DMS53 treated with DMSO at 0.1 percent for 48 hours (cell line): ENCODE results near the gene ALDH1B1.

Experiments used
- DNase-seq: peaks from one replicate; lab custom pipeline; 2025; ENCODE audit not compliant: unreplicated experiment; lab: John Stamatoyannopoulos, UW

The ALDH1B1 gene

DNA sequence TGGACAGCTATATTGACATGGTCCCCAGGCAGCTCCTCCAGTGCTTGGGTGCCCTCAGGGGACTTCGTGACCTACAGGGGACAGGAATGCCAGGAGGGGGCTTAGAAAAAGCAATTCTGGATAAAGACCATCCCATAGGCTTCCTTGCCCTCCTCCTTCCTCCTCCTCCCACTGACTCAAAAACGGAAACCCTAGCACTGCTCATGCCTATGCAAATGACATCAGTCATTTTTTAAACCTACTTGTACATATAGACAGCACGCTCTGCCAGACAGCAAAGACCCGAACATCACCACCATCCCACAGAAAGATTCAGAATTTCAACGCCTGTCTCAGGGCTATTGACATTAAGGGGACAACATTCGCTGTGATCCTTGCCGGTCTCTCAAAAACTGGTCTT lies 20.8 kb downstream of the ALDH1B1 start:
- no peak for DNase-seq

DNA sequence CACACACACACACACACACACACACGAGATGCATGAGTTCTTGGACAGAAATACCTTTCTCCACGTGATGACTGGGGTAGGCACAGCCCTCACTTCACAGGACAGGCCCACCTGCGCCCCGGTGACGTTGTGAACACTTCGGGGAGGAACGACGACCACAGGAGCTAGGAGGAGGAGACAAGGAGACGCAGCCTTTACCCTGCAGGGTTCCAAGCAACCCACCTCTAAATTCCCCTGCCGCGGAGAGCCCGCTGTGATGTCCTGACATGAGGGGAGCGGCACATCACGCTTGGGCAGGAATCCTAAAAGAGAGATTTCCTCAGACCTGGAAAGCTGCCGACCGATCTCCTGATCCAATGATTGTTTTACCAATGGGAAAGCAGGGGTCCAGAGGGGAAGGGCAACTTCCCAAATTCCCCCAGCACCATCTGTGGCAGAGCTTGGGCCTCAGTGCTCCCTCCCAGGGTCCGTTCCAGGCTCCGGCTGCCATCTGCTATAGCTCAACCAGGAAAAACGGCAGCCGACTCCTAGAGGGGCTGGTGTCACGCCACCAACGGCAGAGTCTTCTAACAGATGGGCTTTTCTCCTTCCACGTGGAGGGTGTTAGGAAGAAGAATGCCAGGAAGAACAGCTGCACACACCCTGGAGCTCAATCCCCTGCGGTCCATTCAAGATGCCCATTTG lies 21.7 kb downstream of the ALDH1B1 start:
- no peak for DNase-seq

DNA sequence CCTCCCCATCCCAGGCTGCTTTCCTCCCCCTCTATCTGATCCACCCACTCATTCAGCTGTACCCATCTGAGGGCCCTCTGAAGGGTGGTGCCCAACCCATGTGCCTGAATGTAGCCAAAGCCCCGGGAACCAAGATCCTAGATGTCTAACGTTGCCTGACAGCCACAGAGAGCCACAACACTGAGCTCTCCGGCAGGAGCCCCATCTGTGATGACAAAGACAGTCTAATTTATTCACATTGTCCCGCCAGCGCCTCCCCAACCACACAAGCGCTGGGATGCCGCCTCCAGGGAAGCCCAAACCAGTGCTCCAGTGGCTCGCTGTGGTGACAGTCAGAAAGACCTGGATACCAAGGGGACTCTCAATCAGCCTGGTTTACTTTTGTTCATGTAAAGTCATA lies 23.4 kb downstream of the ALDH1B1 start:
- no peak for DNase-seq

DNA sequence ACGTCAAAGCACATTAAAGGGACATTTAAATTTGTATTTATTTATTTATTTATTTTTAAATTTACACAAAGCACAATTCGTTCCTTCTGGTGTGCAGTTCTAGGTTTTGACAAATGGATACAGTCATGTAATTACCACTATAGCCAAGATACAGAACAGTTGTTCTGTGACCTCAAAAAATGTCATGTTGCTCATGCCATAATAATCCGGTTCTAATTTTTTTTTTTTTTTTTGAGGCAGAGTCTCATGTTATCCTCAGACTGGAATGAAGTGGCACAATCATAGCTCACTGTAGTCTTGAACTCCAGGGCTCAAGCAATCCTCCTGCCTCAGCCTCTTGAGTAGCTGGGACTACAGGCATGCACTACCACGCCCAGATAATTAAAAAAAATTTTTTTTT lies 24.0 kb downstream of the ALDH1B1 start:
- DNase-seq: no peak

DNA sequence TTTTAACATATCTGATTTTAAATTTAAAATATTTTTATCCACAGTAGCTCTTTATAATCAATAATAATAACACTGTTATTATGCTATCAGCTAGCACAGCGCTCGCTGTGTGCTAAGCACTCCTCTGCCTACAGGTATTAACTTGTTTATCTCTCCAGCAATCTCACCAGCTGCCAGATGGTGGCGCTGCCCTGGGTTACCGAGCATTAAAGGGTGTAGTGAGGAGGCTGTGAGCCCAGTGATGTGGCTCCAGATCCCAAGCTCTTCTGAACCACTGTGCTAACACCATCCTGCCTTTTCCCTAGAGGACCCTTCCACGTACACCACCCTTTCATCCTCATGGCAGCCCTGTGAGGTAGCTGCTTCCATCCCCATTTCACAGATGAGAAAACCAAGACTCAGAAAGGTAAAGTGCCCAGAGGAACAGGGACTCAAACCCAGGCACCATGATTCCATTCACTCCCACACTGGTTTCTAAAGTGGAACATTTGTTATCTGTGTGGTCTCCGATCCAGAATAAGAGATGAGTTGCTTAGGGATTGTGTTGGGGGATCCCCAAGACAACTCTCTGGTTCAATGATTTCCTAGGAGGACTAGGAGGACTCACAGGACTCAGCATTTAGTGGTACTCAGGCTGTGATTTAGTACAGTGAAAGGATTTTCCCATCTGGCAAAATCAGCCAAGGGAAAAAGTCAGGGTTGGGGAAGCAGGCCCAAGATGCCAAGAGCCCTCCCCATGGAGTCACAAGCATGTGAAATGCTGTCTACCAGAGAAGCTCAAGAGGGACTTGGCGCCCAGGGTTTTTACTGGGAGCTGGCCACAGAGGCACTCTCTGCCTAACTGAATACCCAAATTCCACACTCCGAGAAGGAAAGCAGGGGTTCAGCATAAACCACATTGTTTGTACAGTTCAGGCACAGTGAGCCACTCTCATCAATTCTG lies 24.8 kb downstream of the ALDH1B1 start:
- peak; percentile 21 for DNase-seq

GRCh38 chr9:38418366-38418765 lies 25.9 kb downstream of the ALDH1B1 start:
- DNase-seq: no peak

GRCh38 chr9:38419181-38419580 lies 26.7 kb downstream of the ALDH1B1 start:
- DNase-seq: no peak

DNA sequence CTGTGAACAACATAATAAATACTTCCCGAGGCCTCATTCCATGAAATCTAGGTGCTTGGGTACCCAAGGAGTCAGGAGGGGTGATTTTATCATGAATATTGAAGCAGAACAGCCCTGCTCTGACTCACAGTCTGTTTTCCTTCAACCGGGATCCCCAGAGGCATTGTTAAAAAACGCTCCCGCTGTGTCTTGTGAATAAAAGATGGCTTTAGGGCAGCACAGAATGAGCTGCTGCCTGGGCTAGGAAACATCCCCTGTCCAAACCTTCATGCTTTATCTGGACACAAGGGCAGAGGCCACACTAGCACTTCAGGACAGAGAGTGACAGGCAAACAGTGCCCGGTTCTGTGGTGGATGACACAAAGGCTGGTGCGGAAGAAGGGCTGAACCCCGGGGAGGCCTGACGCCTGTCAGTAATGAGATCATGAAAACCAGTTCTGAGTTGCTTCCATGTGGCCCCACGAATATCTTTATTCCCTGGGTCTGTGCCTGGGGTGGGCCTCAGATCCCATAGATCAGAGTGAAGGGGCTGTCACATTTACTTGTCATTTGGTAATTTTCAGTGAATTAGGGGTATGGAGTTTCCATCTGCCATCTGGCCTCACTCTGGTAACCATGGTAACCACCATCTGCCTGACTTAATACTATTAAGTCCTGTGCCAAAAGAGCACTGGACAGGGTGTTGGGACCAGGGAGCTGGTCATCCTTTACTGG lies 29.2 kb downstream of the ALDH1B1 start:
- DNase-seq: no peak

GRCh38 chr9:38422555-38423260 lies 30.2 kb downstream of the ALDH1B1 start:
- no peak for DNase-seq

- no peak for DNase-seq
Observed at GRCh38 chr9:38423273-38423972, 30.9 kb downstream of the ALDH1B1 start.

GRCh38 chr9:38423973-38424843 lies 31.7 kb downstream of the ALDH1B1 start, which contains the start of gene IGFBPL1:
TSS of gene IGFBPL1 (minus strand) at chr9:38424454. CDS start at chr9:38424424, 30 bp downstream.
- peak; percentile 39 for DNase-seq

DNA sequence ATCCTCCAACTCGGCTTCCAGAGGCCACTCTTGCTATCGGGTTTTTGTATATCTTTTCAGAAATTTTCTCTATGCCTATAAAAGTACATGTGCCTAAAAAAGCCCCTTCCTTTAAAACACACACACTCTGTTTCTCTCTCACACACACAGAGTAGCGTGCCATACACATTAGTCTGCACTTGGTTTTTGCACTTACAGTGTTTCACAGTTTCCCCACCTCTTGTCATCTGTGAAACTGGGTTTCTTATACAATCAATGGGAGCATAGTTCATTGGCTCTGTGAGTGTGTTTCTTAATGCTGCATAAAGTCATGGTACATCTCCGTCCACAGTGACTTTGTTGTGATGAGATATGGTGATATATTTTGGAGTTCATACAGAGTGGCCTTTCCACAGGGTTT lies 32.4 kb downstream of the ALDH1B1 start:
- no peak for DNase-seq

DNA sequence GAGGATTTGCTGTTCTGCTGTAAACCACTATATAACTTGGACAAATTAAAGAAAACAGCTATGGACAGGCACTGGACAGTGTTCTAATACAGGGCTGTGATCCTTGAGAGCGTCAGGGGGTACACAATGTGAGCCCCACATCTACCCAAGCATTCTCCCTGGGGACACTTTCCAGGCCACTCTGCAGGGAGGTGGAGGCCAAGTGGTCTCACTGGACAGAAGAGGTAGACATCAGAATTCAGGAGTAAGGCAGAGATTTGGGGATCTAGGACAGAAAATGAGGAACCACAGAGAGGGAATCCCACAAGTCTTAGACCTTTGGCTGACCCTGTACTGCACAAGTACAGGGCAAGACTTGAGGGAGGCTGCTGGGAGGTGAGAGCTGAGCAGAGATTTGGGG lies 35.6 kb downstream of the ALDH1B1 start:
- no peak for DNase-seq

DNA sequence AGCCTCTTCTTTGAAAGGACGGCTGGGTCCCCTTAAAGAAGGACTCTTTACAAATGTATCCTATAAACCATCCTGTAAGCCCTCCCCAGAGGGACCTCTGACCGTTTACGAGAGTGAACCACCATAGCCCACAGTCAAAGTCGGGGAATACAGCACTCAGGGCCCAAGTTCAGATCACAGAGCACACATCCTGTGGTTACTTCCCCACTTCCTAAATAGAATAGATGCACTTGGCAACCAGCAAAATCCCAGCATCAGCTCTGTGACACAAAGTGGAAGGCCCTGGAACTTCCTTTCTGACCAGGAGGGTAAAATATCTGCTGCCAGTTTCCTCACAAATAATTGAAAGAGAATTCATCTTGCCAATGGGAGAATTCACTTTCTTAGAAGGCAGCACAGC lies 38.6 kb downstream of the ALDH1B1 start:
- DNase-seq: no peak

GRCh38 chr9:38432922-38433510 lies 40.5 kb downstream of the ALDH1B1 start:
- DNase-seq: peak; percentile 36

- no peak for DNase-seq
Observed at GRCh38 chr9:38434365-38434764, 41.9 kb downstream of the ALDH1B1 start.

GRCh38 chr9:38434853-38435252 lies 42.4 kb downstream of the ALDH1B1 start:
- DNase-seq: no peak

- no peak for DNase-seq
Observed at GRCh38 chr9:38435521-38435920, 43.0 kb downstream of the ALDH1B1 start.

DNA sequence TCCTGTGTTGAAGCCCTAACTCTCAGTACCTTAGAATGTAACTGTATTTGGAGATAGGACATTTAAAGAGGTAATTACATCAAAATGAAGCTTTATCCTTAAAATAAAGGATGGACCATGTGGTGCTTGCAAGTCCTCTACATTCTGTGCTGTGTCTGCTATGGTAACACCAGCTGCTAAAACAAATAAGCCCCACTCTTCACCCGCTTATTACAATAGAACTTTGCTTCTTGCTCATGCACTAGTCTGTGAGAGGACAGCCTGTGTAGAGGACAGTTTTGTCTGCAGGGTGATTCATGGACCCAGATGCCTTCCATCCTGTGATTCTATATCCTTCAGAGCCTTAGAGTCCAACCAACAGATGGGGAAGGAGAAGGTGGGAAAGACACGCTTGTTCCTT lies 44.2 kb downstream of the ALDH1B1 start:
- no peak for DNase-seq
